Measurements from ENCODE around the gene C17orf107. TPM values are rescaled to one million over a fixed set of nuclear protein-coding genes. Genes with fewer than 3 reads are reported as not detected.

C17orf107 gene
- total RNA-seq, 1 donor from 2014 or later = 1.8 TPM

DNA sequence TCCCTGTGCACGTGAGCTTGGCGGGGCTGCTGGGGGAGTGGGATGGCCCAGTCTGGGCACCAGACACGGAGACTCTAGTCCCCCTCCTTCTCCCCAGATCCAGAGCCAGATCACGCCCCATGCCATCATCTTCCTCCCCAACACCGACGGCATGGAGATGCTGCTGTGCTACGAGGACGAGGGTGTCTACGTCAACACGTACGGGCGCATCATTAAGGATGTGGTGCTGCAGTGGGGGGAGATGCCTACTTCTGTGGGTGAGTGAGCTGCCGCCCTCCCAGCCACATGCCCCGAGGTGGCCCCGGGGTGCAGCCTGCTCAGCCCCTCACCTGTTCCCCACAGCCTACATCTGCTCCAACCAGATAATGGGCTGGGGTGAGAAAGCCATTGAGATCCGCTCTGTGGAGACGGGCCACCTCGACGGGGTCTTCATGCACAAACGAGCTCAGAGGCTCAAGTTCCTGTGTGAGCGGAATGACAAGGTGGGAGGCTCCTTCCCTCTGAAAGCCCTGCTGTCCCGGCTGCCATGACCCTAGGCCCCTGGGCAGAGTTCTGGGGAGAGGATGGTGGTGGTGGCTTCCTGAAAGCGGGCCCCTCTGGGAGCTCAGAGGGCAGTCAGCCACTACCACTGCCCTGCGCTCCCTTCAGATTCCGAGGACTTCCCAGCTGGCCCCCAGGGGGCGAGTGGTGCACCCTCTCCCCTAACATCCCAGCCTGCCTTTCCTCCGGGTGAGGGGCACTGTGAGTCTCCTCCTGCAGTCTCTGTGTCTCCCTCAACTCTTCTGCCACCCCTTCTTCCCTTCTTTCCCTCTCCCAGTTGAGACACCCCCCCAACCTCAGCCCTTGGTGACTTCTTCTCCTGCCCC, 2.8 kb upstream of the C17orf107 start:
- H3K9me3 Mint-ChIP-seq = no peaks in the 10 kb centered on the region
- H3K27ac Mint-ChIP-seq (ENCODE audit: unreplicated experiment) = no peak overlapping the region
- DNase-seq (ENCODE audit: low read depth, low spot score) = no peak
- TF ChIP-seq, protein P1, sequence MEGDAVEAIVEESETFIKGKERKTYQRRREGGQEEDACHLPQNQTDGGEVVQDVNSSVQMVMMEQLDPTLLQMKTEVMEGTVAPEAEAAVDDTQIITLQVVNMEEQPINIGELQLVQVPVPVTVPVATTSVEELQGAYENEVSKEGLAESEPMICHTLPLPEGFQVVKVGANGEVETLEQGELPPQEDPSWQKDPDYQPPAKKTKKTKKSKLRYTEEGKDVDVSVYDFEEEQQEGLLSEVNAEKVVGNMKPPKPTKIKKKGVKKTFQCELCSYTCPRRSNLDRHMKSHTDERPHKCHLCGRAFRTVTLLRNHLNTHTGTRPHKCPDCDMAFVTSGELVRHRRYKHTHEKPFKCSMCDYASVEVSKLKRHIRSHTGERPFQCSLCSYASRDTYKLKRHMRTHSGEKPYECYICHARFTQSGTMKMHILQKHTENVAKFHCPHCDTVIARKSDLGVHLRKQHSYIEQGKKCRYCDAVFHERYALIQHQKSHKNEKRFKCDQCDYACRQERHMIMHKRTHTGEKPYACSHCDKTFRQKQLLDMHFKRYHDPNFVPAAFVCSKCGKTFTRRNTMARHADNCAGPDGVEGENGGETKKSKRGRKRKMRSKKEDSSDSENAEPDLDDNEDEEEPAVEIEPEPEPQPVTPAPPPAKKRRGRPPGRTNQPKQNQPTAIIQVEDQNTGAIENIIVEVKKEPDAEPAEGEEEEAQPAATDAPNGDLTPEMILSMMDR (conservative IDR thresholded peaks at IDR 0.05) = no peak
- H3K36me3 Mint-ChIP-seq (ENCODE audit: low read depth) = no peaks in the 10 kb centered on the region
- H3K4me3 Mint-ChIP-seq = no peak overlapping the region
- peaks cover 8% of the 10 kb centered on the region for H3K27me3 Mint-ChIP-seq (ENCODE audit: low read depth)
- peaks cover 4% of the 10 kb centered on the region for H3K4me1 Mint-ChIP-seq

- Mint-ChIP-seq H3K27me3 (ENCODE audit: low read depth) (peaks cover 8% of the 10 kb centered on the region), H3K36me3 (ENCODE audit: low read depth) (no peaks in the 10 kb centered on the region), H3K4me3 (no peak overlapping the region), H3K9me3 (no peaks in the 10 kb centered on the region), H3K4me1 (peaks cover 4% of the 10 kb centered on the region), H3K27ac (ENCODE audit: unreplicated experiment) (no peak overlapping the region)
- TF ChIP-seq, protein P1 (conservative IDR thresholded peaks at IDR 0.05) = no peak
- DNase-seq (ENCODE audit: low read depth, low spot score) = no peak
These were observed 2.1 kb upstream of the C17orf107 start for GRCh38 chr17:4897198-4897687.

DNA sequence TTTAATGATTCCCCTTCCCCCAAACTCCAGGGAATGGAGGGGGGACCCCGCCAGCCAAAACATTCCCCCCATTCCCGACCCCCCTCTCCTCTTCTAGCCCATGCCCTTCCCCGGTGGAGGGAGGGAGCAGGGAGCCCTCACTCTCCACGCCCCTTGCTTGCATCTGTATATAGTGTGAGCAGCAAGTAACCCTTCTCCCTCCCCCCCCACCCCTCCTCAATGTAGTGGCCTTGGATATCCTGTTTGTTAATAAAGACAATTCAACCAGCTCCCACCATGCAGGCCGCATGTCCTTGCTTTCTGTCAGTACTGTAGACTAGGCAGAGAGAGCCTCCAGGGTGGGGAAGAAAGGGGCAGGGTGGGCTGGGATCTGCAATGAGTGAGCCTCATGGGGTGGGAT, 1.6 kb upstream of the C17orf107 start:
- no peak overlapping the region for H3K27ac Mint-ChIP-seq (ENCODE audit: unreplicated experiment)
- no peaks in the 10 kb centered on the region for H3K36me3 Mint-ChIP-seq (ENCODE audit: low read depth)
- peaks cover 4% of the 10 kb centered on the region for H3K4me1 Mint-ChIP-seq
- TF ChIP-seq, protein P1 (conservative IDR thresholded peaks at IDR 0.05) = no peak
- no peak for DNase-seq (ENCODE audit: low read depth, low spot score)
- no peaks in the 10 kb centered on the region for H3K9me3 Mint-ChIP-seq
- H3K27me3 Mint-ChIP-seq (ENCODE audit: low read depth) = peaks cover 8% of the 10 kb centered on the region
- H3K4me3 Mint-ChIP-seq = no peak overlapping the region

- Mint-ChIP-seq H3K36me3 (ENCODE audit: low read depth) (peaks cover 1% of the 10 kb centered on the region), H3K27me3 (ENCODE audit: low read depth) (peaks cover 9% of the 10 kb centered on the region), H3K9me3 (no peaks in the 10 kb centered on the region), H3K27ac (ENCODE audit: unreplicated experiment) (peak overlapping the region; percentile 78), H3K4me1 (peaks cover 5% of the 10 kb centered on the region), H3K4me3 (peak overlapping the region; percentile 62)
- no peak for DNase-seq (ENCODE audit: low read depth, low spot score)
- TF ChIP-seq, protein P1 (conservative IDR thresholded peaks at IDR 0.05) = no peak
These were observed 985 bp upstream of the C17orf107 start for GRCh38 chr17:4898351-4898750.

GRCh38 chr17:4898927-4899326, 409 bp upstream of the C17orf107 start:
- no peaks in the 10 kb centered on the region for H3K9me3 Mint-ChIP-seq
- peaks cover 3% of the 10 kb centered on the region for H3K36me3 Mint-ChIP-seq (ENCODE audit: low read depth)
- H3K4me1 Mint-ChIP-seq = peaks cover 10% of the 10 kb centered on the region
- H3K27me3 Mint-ChIP-seq (ENCODE audit: low read depth) = peaks cover 13% of the 10 kb centered on the region
- H3K27ac Mint-ChIP-seq (ENCODE audit: unreplicated experiment) = no peak overlapping the region
- TF ChIP-seq, protein P1 (conservative IDR thresholded peaks at IDR 0.05) = no peak
- DNase-seq (ENCODE audit: low read depth, low spot score) = no peak
- H3K4me3 Mint-ChIP-seq = no peak overlapping the region
